Astrocyte (in vitro differentiated cells and primary cell): ENCODE results near the gene PPP2R5D. TPM values are rescaled to one million over a fixed set of nuclear protein-coding genes. Genes with fewer than 3 reads are reported as not detected.

Experiments used
- DNase-seq: peaks from one replicate; pipeline ENCODE4 v3.0.0-alpha.2; 2010; ENCODE audit warnings: low read depth
- FAIRE-seq: peaks from 2 replicates; lab custom pipeline; 2011; peaks lifted over from hg19 to GRCh38; lab: Jason Lieb, UNC
- H2AFZ ChIP-seq: 2 replicates; pipeline ENCODE4 v1.6.0; 2012; ENCODE audit warnings: low read depth, low read length, inconsistent platforms
- H3K27ac ChIP-seq: 2 replicates; pipeline ENCODE4 v1.5.1; 2011; ENCODE audit warnings: low read depth, low read length, inconsistent platforms
- H3K27me3 ChIP-seq: 2 replicates; pipeline ENCODE4 v1.6.0; 2011; ENCODE audit warnings: low read length, inconsistent platforms; ENCODE audit not compliant: insufficient read depth
- H3K36me3 ChIP-seq: 2 replicates; pipeline ENCODE4 v1.5.1; 2011; ENCODE audit warnings: low read length, inconsistent platforms; ENCODE audit not compliant: insufficient read depth
- H3K4me1 ChIP-seq: 2 replicates; pipeline ENCODE4 v1.5.1; 2011; ENCODE audit warnings: low read length, inconsistent platforms; ENCODE audit not compliant: insufficient read depth
- H3K4me2 ChIP-seq: 2 replicates; pipeline ENCODE4 v1.6.0; 2012; ENCODE audit warnings: low read length, inconsistent platforms
- H3K4me3 ChIP-seq: 2 replicates; pipeline ENCODE4 v1.5.1; 2011; ENCODE audit warnings: low read depth, mild to moderate bottlenecking, low read length, inconsistent platforms; ENCODE audit not compliant: insufficient read depth
- H3K79me2 ChIP-seq: 2 replicates; pipeline ENCODE4 v1.6.0; 2012; ENCODE audit warnings: mild to moderate bottlenecking, low read length, inconsistent platforms; ENCODE audit not compliant: insufficient read depth
- H3K9ac ChIP-seq: 2 replicates; pipeline ENCODE4 v1.6.0; 2012; ENCODE audit warnings: mild to moderate bottlenecking, low read length, inconsistent platforms
- H3K9me3 ChIP-seq: 2 replicates; pipeline ENCODE4 v1.5.1; 2012; ENCODE audit warnings: low read depth, mild to moderate bottlenecking, low read length, inconsistent platforms; ENCODE audit not compliant: insufficient read depth
- H4K20me1 ChIP-seq: 2 replicates; pipeline ENCODE4 v1.6.0; 2012; ENCODE audit warnings: low read length, inconsistent platforms; ENCODE audit not compliant: insufficient read depth
- H3K27ac Mint-ChIP-seq: one replicate; pipeline ENCODE4 v1.8.0; 2021; ENCODE audit warnings: mild to moderate bottlenecking, mixed read lengths; ENCODE audit not compliant: unreplicated experiment
- H3K27me3 Mint-ChIP-seq: one replicate; pipeline ENCODE4 v1.8.0; 2021; ENCODE audit warnings: low read depth, mixed read lengths; ENCODE audit not compliant: unreplicated experiment
- H3K36me3 Mint-ChIP-seq: one replicate; pipeline ENCODE4 v1.8.0; 2021; ENCODE audit warnings: low read depth, mixed read lengths; ENCODE audit not compliant: unreplicated experiment
- H3K4me1 Mint-ChIP-seq: one replicate; pipeline ENCODE4 v1.8.0; 2021; ENCODE audit warnings: low read depth, mixed read lengths; ENCODE audit not compliant: unreplicated experiment
- H3K4me3 Mint-ChIP-seq: one replicate; pipeline ENCODE4 v1.8.0; 2021; ENCODE audit warnings: mild to moderate bottlenecking, moderate library complexity, mixed read lengths; ENCODE audit not compliant: unreplicated experiment
- H3K9me3 Mint-ChIP-seq: one replicate; pipeline ENCODE4 v1.8.0; 2021; ENCODE audit warnings: mild to moderate bottlenecking, mixed read lengths; ENCODE audit not compliant: unreplicated experiment
- EZH2 ChIP-seq: IDR thresholded peaks from 2 replicates; pipeline ENCODE4 v1.6.1; 2012; ENCODE audit warnings: mild to moderate bottlenecking, low read length, inconsistent platforms; ENCODE audit not compliant: insufficient read depth
- total RNA-seq: library from RNA; stranded (reverse); gene quantifications from 2 replicates; pipeline ENCODE4 v1.2.1, GENCODE V29; 2021
- TF ChIP-seq, protein P1 (sequence below): IDR thresholded peaks from 2 replicates; pipeline ENCODE4 v1.5.1; 2011; ENCODE audit warnings: low read depth, mild to moderate bottlenecking, inconsistent platforms, low read length, moderate library complexity; ENCODE audit not compliant: insufficient read depth

Gene PPP2R5D
- total RNA-seq, 1 donor from 2014 or later = 53.0 TPM

DNA sequence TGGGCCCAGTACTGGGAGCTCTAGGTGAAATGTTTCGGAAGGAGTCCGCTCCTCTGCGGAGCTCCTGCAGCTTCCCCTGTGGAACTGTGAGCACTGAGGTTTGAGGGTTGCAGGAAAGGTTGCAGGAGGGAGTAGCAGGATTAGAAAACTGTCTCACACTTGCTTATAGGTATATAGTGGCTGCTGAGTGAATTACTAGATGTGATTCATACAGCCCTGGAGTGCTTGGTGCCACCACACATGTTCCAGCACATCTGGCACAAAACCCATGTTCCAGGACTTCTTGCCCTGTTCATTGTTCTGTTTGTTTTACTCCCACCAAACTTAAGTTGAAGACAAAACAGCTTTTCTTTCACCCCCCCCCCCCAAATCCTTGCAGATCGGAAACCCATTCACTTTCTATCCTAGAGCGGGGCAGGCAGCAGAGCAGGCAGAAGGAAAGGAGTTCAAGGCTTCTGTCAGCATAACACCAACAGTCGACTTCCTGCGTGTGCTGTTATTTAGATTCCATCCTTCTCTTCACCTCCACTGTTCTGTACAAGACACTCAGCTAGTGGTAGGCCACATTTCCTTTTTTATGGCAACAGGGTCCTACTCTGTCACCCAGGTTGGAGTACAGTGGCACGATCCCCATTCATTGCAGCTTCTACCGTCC, 4.7 kb upstream of the PPP2R5D start:
- Mint-ChIP-seq H3K4me1 (peaks cover 12% of the 10 kb centered on the region), H3K27me3 (no peaks in the 10 kb centered on the region), H3K4me3 (peak overlapping the region; percentile 92), H3K27ac (peak overlapping the region; percentile 78), H3K9me3 (no peaks in the 10 kb centered on the region), H3K36me3 (peaks cover 6% of the 10 kb centered on the region)
- Histone ChIP-seq H3K36me3 (no peaks in the 10 kb centered on the region), H3K9ac (peak overlapping the region; percentile 83), H3K4me1 (peaks cover 16% of the 10 kb centered on the region), H3K27ac (peak overlapping the region; percentile 58), H3K9me3 (no peaks in the 10 kb centered on the region), H3K4me3 (peak overlapping the region; percentile 76), H2AFZ (peak overlapping the region; percentile 85), H3K27me3 (no peaks in the 10 kb centered on the region), H4K20me1 (peaks cover 11% of the 10 kb centered on the region), H3K4me2 (peak overlapping the region; percentile 94), H3K79me2 (peaks cover 24% of the 10 kb centered on the region)
- no peak for TF ChIP-seq EZH2
- TF ChIP-seq, protein P1, sequence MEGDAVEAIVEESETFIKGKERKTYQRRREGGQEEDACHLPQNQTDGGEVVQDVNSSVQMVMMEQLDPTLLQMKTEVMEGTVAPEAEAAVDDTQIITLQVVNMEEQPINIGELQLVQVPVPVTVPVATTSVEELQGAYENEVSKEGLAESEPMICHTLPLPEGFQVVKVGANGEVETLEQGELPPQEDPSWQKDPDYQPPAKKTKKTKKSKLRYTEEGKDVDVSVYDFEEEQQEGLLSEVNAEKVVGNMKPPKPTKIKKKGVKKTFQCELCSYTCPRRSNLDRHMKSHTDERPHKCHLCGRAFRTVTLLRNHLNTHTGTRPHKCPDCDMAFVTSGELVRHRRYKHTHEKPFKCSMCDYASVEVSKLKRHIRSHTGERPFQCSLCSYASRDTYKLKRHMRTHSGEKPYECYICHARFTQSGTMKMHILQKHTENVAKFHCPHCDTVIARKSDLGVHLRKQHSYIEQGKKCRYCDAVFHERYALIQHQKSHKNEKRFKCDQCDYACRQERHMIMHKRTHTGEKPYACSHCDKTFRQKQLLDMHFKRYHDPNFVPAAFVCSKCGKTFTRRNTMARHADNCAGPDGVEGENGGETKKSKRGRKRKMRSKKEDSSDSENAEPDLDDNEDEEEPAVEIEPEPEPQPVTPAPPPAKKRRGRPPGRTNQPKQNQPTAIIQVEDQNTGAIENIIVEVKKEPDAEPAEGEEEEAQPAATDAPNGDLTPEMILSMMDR = no peak
- FAIRE-seq (no peak), DNase-seq (peak; percentile 25)

DNA sequence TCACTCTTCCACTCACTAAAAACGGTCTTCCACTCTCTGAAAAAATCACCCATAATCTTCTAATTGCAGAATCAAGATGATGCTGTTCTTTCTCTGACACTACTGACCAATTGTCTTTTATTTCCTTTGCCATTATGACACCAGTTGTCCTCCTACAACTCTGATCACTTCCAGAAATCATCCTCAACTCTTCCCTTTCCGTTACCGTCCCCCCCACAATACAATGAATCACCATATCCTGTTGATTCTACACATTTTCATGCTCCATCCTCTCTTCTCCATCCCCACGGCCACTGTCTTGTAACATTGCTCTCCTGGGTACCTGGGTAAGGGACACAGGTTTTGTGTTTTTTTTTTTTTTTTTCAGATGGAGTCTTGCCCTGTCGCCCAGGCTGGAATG, 2.5 kb upstream of the PPP2R5D start:
- Mint-ChIP-seq H3K27ac (no peak overlapping the region), H3K36me3 (peaks cover 3% of the 10 kb centered on the region), H3K4me1 (peaks cover 21% of the 10 kb centered on the region), H3K4me3 (no peak overlapping the region), H3K9me3 (no peaks in the 10 kb centered on the region), H3K27me3 (no peaks in the 10 kb centered on the region)
- H3K9ac ChIP-seq = no peak overlapping the region
- FAIRE-seq (no peak), DNase-seq (no peak)
- H3K36me3 ChIP-seq = no peaks in the 10 kb centered on the region
- TF ChIP-seq, protein P1 = no peak
- TF ChIP-seq EZH2 = no peak
- no peak overlapping the region for H3K4me2 ChIP-seq
- no peak overlapping the region for H3K27ac ChIP-seq
- H3K27me3 ChIP-seq = no peaks in the 10 kb centered on the region
- H3K4me1 ChIP-seq = peaks cover 31% of the 10 kb centered on the region
- H3K79me2 ChIP-seq = peaks cover 44% of the 10 kb centered on the region
- no peak overlapping the region for H3K4me3 ChIP-seq
- H3K9me3 ChIP-seq = no peaks in the 10 kb centered on the region
- H2AFZ ChIP-seq = peak overlapping the region; percentile 47
- peaks cover 23% of the 10 kb centered on the region for H4K20me1 ChIP-seq

DNA sequence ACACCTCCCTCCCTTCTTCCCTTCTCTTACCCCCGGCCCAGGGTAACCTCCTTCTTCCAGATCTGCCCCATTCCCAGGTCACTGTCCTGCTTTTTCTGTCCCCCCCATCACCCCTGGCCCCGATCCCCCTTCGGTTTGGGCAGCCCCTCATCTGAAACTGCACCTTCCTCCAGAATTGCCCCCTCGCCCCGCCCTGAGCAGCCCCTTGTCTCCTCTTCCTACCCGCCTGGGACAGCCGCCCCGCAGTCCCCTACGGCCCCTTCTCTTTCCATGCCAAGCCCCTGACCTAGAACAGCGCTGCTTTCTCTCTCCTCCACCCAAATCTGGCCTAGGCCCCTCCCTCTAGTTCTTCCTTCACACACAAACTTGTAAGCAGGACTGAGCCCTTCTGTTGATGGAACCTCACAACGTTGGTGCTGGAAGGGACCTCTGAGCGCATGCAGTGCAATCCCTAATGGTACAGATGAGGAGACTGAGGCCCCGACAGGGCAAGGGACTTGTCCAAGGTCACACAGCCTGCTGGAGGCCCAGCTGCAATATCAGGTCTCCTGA, 630 bp downstream of the PPP2R5D start:
- Histone ChIP-seq H3K9me3 (no peaks in the 10 kb centered on the region), H3K9ac (peak overlapping the region; percentile 86), H3K4me1 (peaks cover 22% of the 10 kb centered on the region), H3K27ac (peak overlapping the region; percentile 52), H3K27me3 (no peaks in the 10 kb centered on the region), H3K4me3 (peak overlapping the region; percentile 73), H2AFZ (peak overlapping the region; percentile 76), H3K36me3 (peaks cover 3% of the 10 kb centered on the region), H3K79me2 (peaks cover 41% of the 10 kb centered on the region), H3K4me2 (peak overlapping the region; percentile 97), H4K20me1 (peaks cover 47% of the 10 kb centered on the region)
- peak overlapping the region; percentile 88 for H3K4me3 Mint-ChIP-seq
- peaks cover 10% of the 10 kb centered on the region for H3K36me3 Mint-ChIP-seq
- H3K27me3 Mint-ChIP-seq = no peaks in the 10 kb centered on the region
- DNase-seq (no peak), FAIRE-seq (no peak)
- no peak overlapping the region for H3K27ac Mint-ChIP-seq
- TF ChIP-seq EZH2 = no peak
- TF ChIP-seq, protein P1 = no peak
- H3K4me1 Mint-ChIP-seq = peaks cover 24% of the 10 kb centered on the region
- no peaks in the 10 kb centered on the region for H3K9me3 Mint-ChIP-seq
